ENCODE data around the gene SLTM.
A peak's percentile ranks its signal among the peaks of the same experiment; 100 is the strongest.
"Not testable (repeated sequence)": the region's sequence is repeated elsewhere in the genome, so short reads cannot be mapped to it uniquely, and the experiment has no call there.

SLTM gene

DNA sequence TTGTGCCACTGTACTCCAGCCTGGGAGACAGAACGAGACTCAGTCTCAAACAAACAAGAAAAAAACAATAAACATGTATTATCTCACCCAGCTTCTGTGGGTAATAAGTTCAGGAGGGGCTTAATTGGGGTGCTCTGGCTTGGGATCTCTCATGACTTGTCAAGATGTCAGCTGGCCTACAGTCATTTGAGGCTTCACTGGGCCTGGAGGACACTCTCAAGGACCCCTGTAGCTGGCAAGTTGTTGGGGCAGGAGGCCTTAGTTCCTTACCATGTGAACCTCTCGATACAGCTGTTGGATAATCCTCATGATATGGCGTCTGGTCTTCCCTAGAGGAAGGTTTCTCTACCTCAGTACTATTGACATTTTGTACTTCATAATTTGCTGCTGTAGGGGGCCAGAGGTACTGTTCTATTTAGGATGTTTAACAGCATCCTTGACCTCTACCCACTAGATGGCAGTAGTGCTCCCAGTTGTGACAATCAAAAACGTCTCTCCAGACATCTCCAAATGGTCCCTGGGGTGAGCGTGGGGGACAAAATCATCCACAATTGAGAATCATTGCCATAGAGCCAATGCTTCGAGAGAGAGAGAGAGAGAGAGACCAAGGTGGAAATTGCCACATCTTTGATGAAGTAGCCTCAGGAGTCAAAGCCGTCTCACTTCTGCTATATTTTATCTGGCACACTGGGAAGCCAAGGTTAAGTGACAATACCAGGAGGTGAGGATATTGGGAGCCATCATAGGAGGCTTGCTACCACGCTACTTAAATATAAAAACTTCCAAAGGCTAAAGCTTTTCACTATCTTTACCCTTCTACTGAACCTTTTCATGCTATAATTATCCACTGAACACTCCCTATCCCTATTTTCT is 23.9 kb upstream of the SLTM start:
- FAIRE-seq, result peak; percentile 98
- DNase-seq (ENCODE audit: insufficient read length), result peak; percentile 31
- TF ChIP-seq POLR2AphosphoS5 (IDR thresholded peaks at IDR 0.05; ENCODE audit: low read depth, low read length) (no peak), POLR2A (IDR thresholded peaks at IDR 0.05; ENCODE audit: low read depth, low read length) (no peak), TAF1 (IDR thresholded peaks at IDR 0.05; ENCODE audit: borderline replicate concordance, low read depth, low read length) (no peak)

DNA sequence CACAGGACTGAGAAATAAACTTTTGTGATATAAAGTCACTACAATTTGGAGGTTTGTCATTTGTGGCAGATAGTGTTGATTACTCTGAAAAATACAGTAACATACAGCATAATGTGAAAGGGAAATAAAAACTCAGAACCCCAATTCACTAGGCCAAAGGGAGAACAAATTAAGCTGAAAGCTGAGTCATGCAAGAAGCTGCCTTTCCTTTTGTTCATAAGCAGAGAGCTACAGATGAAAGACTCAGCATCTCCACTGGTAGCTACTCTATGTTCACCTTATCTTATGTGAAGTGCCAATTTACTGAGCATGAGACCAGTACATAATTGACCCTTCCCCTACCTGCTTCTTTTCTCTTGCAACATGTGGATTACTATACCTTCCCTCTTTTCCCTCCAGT is 19.3 kb upstream of the SLTM start:
- peak; percentile 67 for FAIRE-seq
- no peak for TF ChIP-seq POLR2A (IDR thresholded peaks at IDR 0.05; ENCODE audit: low read depth, low read length)
- TF ChIP-seq TAF1 (IDR thresholded peaks at IDR 0.05; ENCODE audit: borderline replicate concordance, low read depth, low read length), result no peak
- no peak for TF ChIP-seq POLR2AphosphoS5 (IDR thresholded peaks at IDR 0.05; ENCODE audit: low read depth, low read length)
- no peak for DNase-seq (ENCODE audit: insufficient read length)

DNA sequence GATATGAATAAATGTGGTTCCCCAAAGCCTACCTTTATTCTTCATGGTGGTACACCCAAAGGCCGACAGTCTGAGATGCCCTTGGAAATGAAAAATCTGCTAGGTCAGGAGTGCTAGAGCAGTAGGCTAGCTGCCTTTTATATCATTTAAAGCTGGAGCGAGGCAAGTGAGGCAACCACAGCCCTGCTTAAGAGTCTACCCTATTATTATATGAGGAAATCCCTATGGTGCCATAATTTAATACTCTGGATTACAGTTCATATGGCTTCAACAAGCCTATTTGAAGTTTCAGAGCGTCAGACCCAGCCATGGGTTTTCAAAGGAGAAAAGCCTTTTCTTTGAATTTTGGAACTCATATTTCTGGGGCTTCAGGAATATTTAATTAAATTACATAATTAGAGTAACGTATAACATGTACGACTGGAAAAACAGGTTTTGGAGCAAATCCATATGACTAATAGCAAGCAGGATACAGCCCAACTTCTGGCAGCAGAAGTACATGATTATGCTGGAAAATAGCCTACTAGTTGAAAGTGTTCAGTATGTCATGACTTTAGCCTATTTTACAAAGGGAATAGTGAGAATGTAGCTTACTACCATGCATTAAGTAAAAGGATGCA is 18.0 kb upstream of the SLTM start:
- no peak for TF ChIP-seq POLR2AphosphoS5 (IDR thresholded peaks at IDR 0.05; ENCODE audit: low read depth, low read length)
- no peak for TF ChIP-seq POLR2A (IDR thresholded peaks at IDR 0.05; ENCODE audit: low read depth, low read length)
- TF ChIP-seq TAF1 (IDR thresholded peaks at IDR 0.05; ENCODE audit: borderline replicate concordance, low read depth, low read length), result no peak
- FAIRE-seq (no peak), DNase-seq (ENCODE audit: insufficient read length) (no peak)

DNA sequence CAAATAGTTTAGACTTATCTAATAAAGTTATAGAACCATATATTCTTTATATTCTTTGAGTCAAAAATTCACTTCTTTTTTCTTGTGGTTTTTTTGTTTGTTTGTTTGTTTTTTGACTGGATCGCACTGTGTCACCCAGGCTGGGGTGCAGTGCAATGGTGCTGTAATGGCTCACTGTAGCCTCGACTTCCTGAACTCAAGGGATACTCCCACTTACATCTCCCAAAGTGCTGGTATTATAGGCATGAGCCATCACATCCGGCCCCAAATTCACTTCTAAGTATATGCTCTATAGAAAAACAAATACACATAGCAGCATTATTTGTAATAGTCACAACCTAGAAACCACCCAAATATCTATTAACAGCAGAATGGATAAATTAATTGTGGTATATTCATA is 13.7 kb upstream of the SLTM start:
- TF ChIP-seq POLR2A (IDR thresholded peaks at IDR 0.05; ENCODE audit: low read depth, low read length) (no peak), TAF1 (IDR thresholded peaks at IDR 0.05; ENCODE audit: borderline replicate concordance, low read depth, low read length) (no peak), POLR2AphosphoS5 (IDR thresholded peaks at IDR 0.05; ENCODE audit: low read depth, low read length) (no peak)
- DNase-seq (ENCODE audit: insufficient read length), result no peak
- no peak for FAIRE-seq

DNA sequence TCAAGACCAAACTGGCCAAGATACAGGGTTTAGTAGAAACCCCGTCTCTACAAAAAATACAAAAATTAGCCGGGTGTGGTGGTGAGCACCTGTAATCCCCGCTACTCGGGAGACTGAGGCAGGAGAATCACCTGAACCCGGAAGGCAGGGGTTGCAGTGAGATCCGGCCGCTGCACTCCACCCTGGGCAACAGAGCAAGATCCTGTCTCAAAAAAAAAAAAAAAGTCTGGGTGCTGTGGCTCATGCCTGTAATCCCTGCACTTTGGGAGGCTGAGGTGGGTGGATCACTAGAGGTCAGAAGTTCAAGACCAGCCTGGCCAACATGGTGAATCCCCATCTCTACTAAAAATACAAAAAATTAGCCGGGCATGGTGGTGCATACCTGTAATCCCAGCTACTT is 1.5 kb upstream of the SLTM start:
- DNase-seq (ENCODE audit: insufficient read length); FAIRE-seq: not testable (repeated sequence)

DNA sequence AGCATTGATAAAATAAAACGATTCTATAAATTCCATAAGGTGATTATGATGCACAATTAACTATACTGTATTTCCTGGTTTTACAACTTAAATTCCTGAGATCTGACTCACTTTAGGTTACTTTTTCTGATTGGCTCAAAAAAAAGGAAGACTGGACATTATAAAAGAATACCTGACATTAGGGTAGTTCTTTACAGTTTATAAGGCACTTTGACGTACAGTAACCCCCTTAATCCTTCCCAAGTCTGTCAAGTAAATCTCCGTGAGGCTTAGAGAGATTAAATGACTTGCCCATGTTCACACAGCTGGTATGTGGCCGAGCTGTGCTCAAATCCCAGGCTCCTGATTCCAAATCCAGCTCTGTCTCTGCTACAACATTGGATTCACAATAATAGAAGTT is 1.0 kb upstream of the SLTM start:
- peak; percentile 61 for FAIRE-seq
- no peak for DNase-seq (ENCODE audit: insufficient read length)
- no peak for TF ChIP-seq POLR2AphosphoS5 (IDR thresholded peaks at IDR 0.05; ENCODE audit: low read depth, low read length)
- TF ChIP-seq POLR2A (IDR thresholded peaks at IDR 0.05; ENCODE audit: low read depth, low read length), result no peak
- no peak for TF ChIP-seq TAF1 (IDR thresholded peaks at IDR 0.05; ENCODE audit: borderline replicate concordance, low read depth, low read length)

DNA sequence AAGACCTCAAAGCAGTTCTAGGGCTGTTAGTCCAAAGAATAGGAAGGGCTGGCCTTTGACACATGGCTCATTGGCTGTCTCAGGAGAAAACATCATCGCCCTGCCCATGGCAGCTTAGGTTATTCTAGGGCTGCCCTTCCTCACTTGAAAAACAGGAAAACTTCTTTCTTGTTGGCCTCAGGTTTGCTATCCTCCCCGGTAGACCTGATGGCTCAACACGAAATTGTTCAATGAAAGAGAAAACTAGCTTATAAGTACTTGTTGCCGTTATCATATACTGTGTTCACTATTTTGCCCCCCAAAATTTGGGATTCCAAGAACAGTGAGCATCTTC is 602 bp upstream of the SLTM start:
- FAIRE-seq (no peak), DNase-seq (ENCODE audit: insufficient read length) (no peak)
- TF ChIP-seq TAF1 (IDR thresholded peaks at IDR 0.05; ENCODE audit: borderline replicate concordance, low read depth, low read length) (no peak), POLR2AphosphoS5 (IDR thresholded peaks at IDR 0.05; ENCODE audit: low read depth, low read length) (no peak), POLR2A (IDR thresholded peaks at IDR 0.05; ENCODE audit: low read depth, low read length) (no peak)

DNA sequence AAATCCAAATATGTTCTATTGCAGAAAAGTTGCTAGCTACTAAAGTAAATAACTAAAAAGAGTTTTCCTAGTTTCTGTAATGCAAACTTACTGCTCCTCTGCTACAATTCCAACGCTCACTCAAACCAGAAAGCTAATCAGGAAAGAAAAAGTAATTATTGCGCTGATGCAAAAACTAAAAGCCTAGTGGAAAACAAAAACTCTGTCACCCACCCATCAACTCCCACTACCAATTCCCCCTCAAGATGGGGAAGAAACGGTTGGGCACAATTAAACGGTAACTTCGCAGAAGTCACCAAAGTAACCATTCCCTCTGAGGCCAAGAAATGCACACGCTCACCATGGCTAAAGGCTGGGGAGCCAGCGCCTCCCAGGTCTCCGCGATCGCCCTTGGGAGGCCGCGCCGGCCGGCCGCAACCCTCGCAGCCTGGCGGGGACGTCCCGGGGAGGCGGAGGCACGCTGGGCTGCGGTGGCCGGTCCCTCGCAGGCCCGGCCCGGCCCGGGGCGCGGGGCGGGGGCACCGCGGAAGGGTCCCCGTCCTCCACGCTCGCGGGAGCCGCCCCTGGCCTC is 684 bp downstream of the SLTM start:
- no peak for DNase-seq (ENCODE audit: insufficient read length)
- no peak for TF ChIP-seq POLR2A (IDR thresholded peaks at IDR 0.05; ENCODE audit: low read depth, low read length)
- no peak for TF ChIP-seq POLR2AphosphoS5 (IDR thresholded peaks at IDR 0.05; ENCODE audit: low read depth, low read length)
- TF ChIP-seq TAF1 (IDR thresholded peaks at IDR 0.05; ENCODE audit: borderline replicate concordance, low read depth, low read length), result no peak
- FAIRE-seq, result peak; percentile 27

DNA sequence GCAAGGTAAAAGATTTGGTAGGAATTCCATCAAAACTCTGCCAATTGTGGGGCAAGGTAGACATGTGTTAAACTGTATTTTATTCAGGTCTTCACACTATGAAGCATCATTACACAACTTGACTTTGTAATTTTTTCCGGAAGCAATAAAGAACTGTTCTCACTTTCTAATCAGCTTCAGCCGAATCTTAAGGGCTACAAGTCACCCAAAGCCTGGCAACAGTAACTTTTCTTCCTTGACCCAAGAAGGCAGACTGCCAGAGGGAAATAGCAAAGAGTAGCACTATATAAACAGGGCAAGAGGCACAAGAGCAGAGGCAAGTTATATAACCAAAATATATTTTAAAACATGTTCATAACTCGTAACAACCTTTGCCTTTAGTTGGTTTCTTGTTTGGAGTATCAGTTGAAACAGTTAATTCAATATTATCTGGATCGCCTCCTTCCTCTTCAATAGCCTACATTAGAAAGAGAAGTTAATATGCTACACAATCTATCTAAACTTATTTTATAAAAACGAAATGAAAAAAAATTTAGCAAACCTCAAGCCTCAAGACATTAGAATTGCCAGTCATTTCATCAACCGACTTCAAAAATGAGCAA is 1.4 kb downstream of the SLTM start:
- TF ChIP-seq POLR2AphosphoS5 (IDR thresholded peaks at IDR 0.05; ENCODE audit: low read depth, low read length) (no peak), TAF1 (IDR thresholded peaks at IDR 0.05; ENCODE audit: borderline replicate concordance, low read depth, low read length) (no peak), POLR2A (IDR thresholded peaks at IDR 0.05; ENCODE audit: low read depth, low read length) (no peak)
- FAIRE-seq (peak; percentile 79), DNase-seq (ENCODE audit: insufficient read length) (no peak)

DNA sequence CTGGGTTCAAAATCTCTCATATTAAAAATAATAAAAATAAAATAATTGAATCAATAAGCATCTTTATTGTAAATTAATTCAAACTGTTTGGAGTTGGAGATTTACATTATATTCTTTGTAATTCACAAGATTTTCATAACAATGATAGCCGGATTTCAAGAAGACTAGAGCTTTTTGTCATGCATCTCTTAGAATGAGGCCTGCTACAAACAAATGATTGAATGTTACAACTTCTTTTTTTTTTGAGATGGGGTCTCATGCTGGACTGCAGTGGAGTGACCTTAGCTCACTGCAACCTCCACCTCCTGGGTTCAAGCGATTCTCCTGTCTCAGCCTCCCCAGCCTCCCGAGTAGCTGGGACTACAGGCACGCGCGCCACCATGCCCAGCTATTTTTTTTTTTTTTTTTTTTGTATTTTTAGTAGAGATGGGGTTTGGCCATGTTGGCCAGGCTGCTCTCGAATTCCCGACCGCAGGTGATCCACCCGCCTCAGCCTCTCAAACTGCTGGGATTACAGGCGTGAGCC is 3.5 kb downstream of the SLTM start:
- no peak for DNase-seq (ENCODE audit: insufficient read length)
- TF ChIP-seq POLR2AphosphoS5 (IDR thresholded peaks at IDR 0.05; ENCODE audit: low read depth, low read length), result no peak
- no peak for TF ChIP-seq POLR2A (IDR thresholded peaks at IDR 0.05; ENCODE audit: low read depth, low read length)
- TF ChIP-seq TAF1 (IDR thresholded peaks at IDR 0.05; ENCODE audit: borderline replicate concordance, low read depth, low read length), result no peak
- FAIRE-seq, result no peak

DNA sequence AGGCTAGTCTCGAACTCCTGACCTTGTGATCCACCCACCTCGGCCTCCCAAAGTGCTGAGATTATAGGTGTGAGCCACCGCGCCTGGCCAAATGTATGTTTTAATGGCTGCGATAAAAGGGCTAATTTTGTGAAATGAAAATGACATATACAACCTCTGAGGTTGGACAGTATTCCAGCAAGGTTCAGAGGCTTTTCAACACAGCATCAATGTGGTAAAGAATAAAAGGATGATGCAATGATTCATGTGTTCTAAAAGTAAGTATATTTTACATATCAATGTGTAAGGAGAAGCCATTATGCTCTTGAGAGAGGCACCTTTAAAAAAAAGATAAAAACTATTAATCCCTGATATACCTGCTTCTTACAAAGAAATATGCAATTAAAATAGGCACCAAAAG is 6.7 kb downstream of the SLTM start:
- no peak for FAIRE-seq
- no peak for DNase-seq (ENCODE audit: insufficient read length)
- TF ChIP-seq TAF1 (IDR thresholded peaks at IDR 0.05; ENCODE audit: borderline replicate concordance, low read depth, low read length) (no peak), POLR2A (IDR thresholded peaks at IDR 0.05; ENCODE audit: low read depth, low read length) (no peak), POLR2AphosphoS5 (IDR thresholded peaks at IDR 0.05; ENCODE audit: low read depth, low read length) (no peak)

Measured in GM12892 (cell line).